IMR-90 (cell line): Measurements from ENCODE around the gene DNAJB5. TPM values are rescaled to one million over a fixed set of nuclear protein-coding genes. Genes with fewer than 3 reads are reported as not detected.

ENCODE experiments used
- ATAC-seq: fragments of 200-7000 bp; cut with Tn5 transposase; 2 replicates; pipeline ENCODE4 v1.9.1; 2020; ENCODE audit warnings: low read depth, mild to moderate bottlenecking, moderate library complexity
- BruUV-seq: library from RNA; stranded (reverse); fragments of 400-500 nt; replicated peaks from 2 replicates; lab custom pipeline; 2021; lab: Mats Ljungman, UMichigan
- CTCF ChIA-PET: fragments of 300-600 bp; formaldehyde crosslinking; extraction: SDS; loops from one replicate; lab custom pipeline; 2021; ENCODE audit warnings: antibody characterized with exemption; lab: Yijun Ruan, JAX
- POLR2A ChIA-PET: fragments of 300-600 bp; sonication (Branson Sonifier 250); formaldehyde crosslinking; loops from one replicate; lab custom pipeline; 2022; ENCODE audit warnings: antibody characterized with exemption; ENCODE audit not compliant: unreplicated experiment; lab: Charles Lee
- DNase-seq: peaks from one replicate; pipeline ENCODE4 v3.0.0; 2013
- H2AFZ ChIP-seq: replicated peaks from 2 replicates; pipeline ENCODE3; 2013; ENCODE audit warnings: low read length, mild to moderate bottlenecking; ENCODE audit not compliant: poor library complexity
- H2AK5ac ChIP-seq: 2 replicates; pipeline ENCODE4 v1.6.1; 2013; ENCODE audit warnings: low read depth, low read length, inconsistent platforms
- H2AK9ac ChIP-seq: replicated peaks from 2 replicates; pipeline ENCODE3; 2013; ENCODE audit warnings: mild to moderate bottlenecking, low read depth, low read length, moderate library complexity; ENCODE audit not compliant: poor library complexity
- H2BK120ac ChIP-seq: 2 replicates; pipeline ENCODE4 v1.6.1; 2013; ENCODE audit warnings: low read depth, low read length, inconsistent platforms
- H2BK15ac ChIP-seq: 3 replicates; pipeline ENCODE4 v1.6.1; 2013; ENCODE audit warnings: low read depth, low read length, inconsistent platforms
- H2BK20ac ChIP-seq: 2 replicates; pipeline ENCODE4 v1.6.1; 2013; ENCODE audit warnings: low read depth, mild to moderate bottlenecking, inconsistent platforms, low read length, moderate library complexity
- H2BK5ac ChIP-seq: 2 replicates; pipeline ENCODE4 v1.6.1; 2013; ENCODE audit warnings: mild to moderate bottlenecking, low read depth, low read length, inconsistent platforms; ENCODE audit not compliant: poor library complexity, severe bottlenecking
- H3K14ac ChIP-seq: replicated peaks from 2 replicates; pipeline ENCODE4 v1.6.1; 2013; ENCODE audit warnings: low read depth, low read length, inconsistent platforms
- H3K18ac ChIP-seq: 2 replicates; pipeline ENCODE4 v1.6.1; 2013; ENCODE audit warnings: low read depth, low read length, control low read depth
- H3K23ac ChIP-seq: 2 replicates; pipeline ENCODE4 v1.6.1; 2013; ENCODE audit warnings: low read depth, low read length, inconsistent platforms
- H3K27ac ChIP-seq: 2 replicates; pipeline ENCODE4 v1.5.1; 2013; ENCODE audit warnings: mild to moderate bottlenecking, control low read depth, low read length; ENCODE audit not compliant: insufficient read depth
- H3K27me3 ChIP-seq: 2 replicates; pipeline ENCODE4 v1.6.1; 2013; ENCODE audit warnings: low read length; ENCODE audit not compliant: control insufficient read depth, insufficient read depth
- H3K36me3 ChIP-seq: 2 replicates; pipeline ENCODE4 v1.6.1; 2013; ENCODE audit warnings: low read length, mixed read lengths; ENCODE audit not compliant: control insufficient read depth, insufficient read depth
- H3K4ac ChIP-seq: 2 replicates; pipeline ENCODE4 v1.6.1; 2013; ENCODE audit warnings: low read depth, low read length, inconsistent platforms
- H3K4me1 ChIP-seq: 2 replicates; pipeline ENCODE4 v1.6.1; 2013; ENCODE audit warnings: low read length, mixed read lengths; ENCODE audit not compliant: control insufficient read depth, insufficient read depth
- H3K4me2 ChIP-seq: 2 replicates; pipeline ENCODE4 v1.6.1; 2013; ENCODE audit warnings: low read depth, mild to moderate bottlenecking, control low read depth, low read length, moderate library complexity
- H3K4me3 ChIP-seq: 2 replicates; pipeline ENCODE4 v1.5.1; 2013; ENCODE audit warnings: low read depth, mild to moderate bottlenecking, control low read depth, low read length, moderate library complexity; ENCODE audit not compliant: insufficient read depth
- H3K56ac ChIP-seq: 2 replicates; pipeline ENCODE4 v1.6.1; 2013; ENCODE audit warnings: low read length, inconsistent platforms; ENCODE audit not compliant: insufficient read depth; ENCODE audit errors: extremely low read depth
- H3K79me1 ChIP-seq, 2 experiments: 2 replicates each; pipeline ENCODE4 v1.6.1; 2013; ENCODE audit warnings: low read length in 2 of 2, inconsistent platforms in 1 of 2, low read depth in 1 of 2
- H3K9ac ChIP-seq: 2 replicates; pipeline ENCODE4 v1.6.1; 2013; ENCODE audit warnings: low read depth, low read length, control low read depth
- H3K9me1 ChIP-seq: 2 replicates; pipeline ENCODE4 v1.6.1; 2013; ENCODE audit warnings: low read length, inconsistent platforms; ENCODE audit not compliant: insufficient read depth
- H3K9me3 ChIP-seq: 2 replicates; pipeline ENCODE4 v1.6.1; 2013; ENCODE audit warnings: low read length; ENCODE audit not compliant: control insufficient read depth, insufficient read depth
- H4K20me1 ChIP-seq: 2 replicates; pipeline ENCODE4 v1.6.1; 2013; ENCODE audit warnings: low read length, inconsistent platforms; ENCODE audit not compliant: insufficient read depth
- H4K5ac ChIP-seq: 2 replicates; pipeline ENCODE4 v1.6.1; 2013; ENCODE audit warnings: mild to moderate bottlenecking, low read depth, low read length, control low read depth
- H4K8ac ChIP-seq, 2 experiments: 2 replicates each; pipeline ENCODE4 v1.6.1; 2013; ENCODE audit warnings: low read depth in 2 of 2, low read length in 2 of 2, control low read depth in 1 of 2, inconsistent platforms in 1 of 2
- H4K91ac ChIP-seq: 2 replicates; pipeline ENCODE4 v1.6.1; 2013; ENCODE audit warnings: low read depth, low read length, inconsistent platforms; ENCODE audit not compliant: insufficient read depth
- BHLHE40 ChIP-seq: fragments of 150-350 bp; IDR thresholded peaks from 2 replicates; pipeline ENCODE4 v1.6.1; 2016; ENCODE audit warnings: mild to moderate bottlenecking, low read depth, low read length
- CEBPB ChIP-seq: IDR thresholded peaks from 2 replicates; pipeline ENCODE4 v1.6.1; 2012; ENCODE audit warnings: low read depth, low read length, improper control_type of control experiment
- CHD1 ChIP-seq: IDR thresholded peaks from 2 replicates; pipeline ENCODE4 v1.6.1; 2012; ENCODE audit warnings: low read depth, low read length, improper control_type of control experiment
- FOS ChIP-seq: fragments of 150-350 bp; IDR thresholded peaks from 2 replicates; pipeline ENCODE4 v1.6.1; 2016; ENCODE audit warnings: low read depth, low read length
- MAFK ChIP-seq: IDR thresholded peaks from 2 replicates; pipeline ENCODE4 v1.6.1; 2012; ENCODE audit warnings: low read depth, low read length, improper control_type of control experiment
- MAZ ChIP-seq: IDR thresholded peaks from 2 replicates; pipeline ENCODE4 v1.6.1; 2012; ENCODE audit warnings: low read depth, mild to moderate bottlenecking, low read length, improper control_type of control experiment, moderate library complexity, borderline replicate concordance
- NFE2L2 ChIP-seq: fragments of 150-350 bp; IDR thresholded peaks from 2 replicates; pipeline ENCODE4 v1.6.1; 2016; ENCODE audit warnings: low read depth, mild to moderate bottlenecking, low read length
- POLR2A ChIP-seq: IDR thresholded peaks from 2 replicates; pipeline ENCODE4 v1.6.1; 2012; ENCODE audit warnings: mild to moderate bottlenecking, low read depth, low read length
- RAD21 ChIP-seq: IDR thresholded peaks from 2 replicates; pipeline ENCODE4 v1.6.1; 2012; ENCODE audit warnings: low read length, improper control_type of control experiment
- RCOR1 ChIP-seq: IDR thresholded peaks from 2 replicates; pipeline ENCODE4 v1.6.1; 2012; ENCODE audit warnings: mild to moderate bottlenecking, low read length, improper control_type of control experiment; ENCODE audit not compliant: insufficient replicate concordance
- RFX5 ChIP-seq: IDR thresholded peaks from 2 replicates; pipeline ENCODE4 v1.8.0; 2012; ENCODE audit warnings: low read depth, mild to moderate bottlenecking, low read length, moderate library complexity
- SMC3 ChIP-seq: fragments of 150-350 bp; IDR thresholded peaks from 2 replicates; pipeline ENCODE4 v1.6.1; 2016; ENCODE audit warnings: low read depth, mild to moderate bottlenecking, antibody characterized with exemption, low read length, moderate library complexity
- WGBS, 2 experiments: methylation state at CpG; one replicate each; pipeline versions ENCODE4 v1.1.5 to v1.1.7; 2013; ENCODE audit warnings: missing lambda C conversion rate in 2 of 2; ENCODE audit not compliant: insufficient read length in 1 of 2; ENCODE audit errors: extremely low coverage in 2 of 2; 5-methylcytosine and 5-hydroxymethylcytosine counted together
- dilution Hi-C: fragments of 300-500 bp; cut with HindIII; formaldehyde crosslinking; loops from one replicate; pipeline ENCODE4 v1.14.3; 2018; ENCODE audit warnings: low sequenced_read_pairs; ENCODE audit not compliant: unreplicated experiment
- in situ Hi-C: fragments of 300-500 bp; cut with MboI; formaldehyde crosslinking; loops from 3 replicates; pipeline ENCODE4 v1.14.3; 2019; ENCODE audit warnings: low sequenced_read_pairs, inconsistent platforms, mixed read lengths
- intact Hi-C: fragments of 100-400 bp; cut with micrococcal nuclease; formaldehyde crosslinking; loops from 2 replicates; pipeline ENCODE4 v1.10.0; 2022
- polyA plus RNA-seq, 3 experiments: library from polyadenylated mRNA; depleted of rRNA; stranded (reverse); fragments of >200 nt; gene quantifications; 2 replicates each; pipeline ENCODE4 v1.2.3, GENCODE V29; 2012; ENCODE audit warnings: low replicate concordance in 1 of 3
- total RNA-seq: library from RNA; depleted of rRNA; stranded (reverse); fragments of >200 nt; gene quantifications from 2 replicates; pipeline ENCODE4 v1.2.3, GENCODE V29; 2012
- TF ChIP-seq, protein P1 (sequence below): conservative IDR thresholded peaks from 2 replicates; pipeline ENCODE4 v1.5.1; 2012; ENCODE audit warnings: mild to moderate bottlenecking, low read depth, low read length, improper control_type of control experiment
- TF ChIP-seq, protein P2 (sequence below): fragments of 150-350 bp; IDR thresholded peaks from 2 replicates; pipeline ENCODE4 v1.6.1; 2016; ENCODE audit warnings: low read depth, mild to moderate bottlenecking, low read length, moderate library complexity, borderline replicate concordance
- TF ChIP-seq, protein P3 (sequence below): fragments of 150-350 bp; IDR thresholded peaks from 2 replicates; pipeline ENCODE4 v1.6.1; 2017; ENCODE audit warnings: mild to moderate bottlenecking, antibody characterized with exemption, low read length, low read depth

DNAJB5 gene
- total and polyA plus RNA-seq, 2 of the 4 experiments (the other 2 are of a cell fraction), result 11.4 to 14.9 TPM

DNA sequence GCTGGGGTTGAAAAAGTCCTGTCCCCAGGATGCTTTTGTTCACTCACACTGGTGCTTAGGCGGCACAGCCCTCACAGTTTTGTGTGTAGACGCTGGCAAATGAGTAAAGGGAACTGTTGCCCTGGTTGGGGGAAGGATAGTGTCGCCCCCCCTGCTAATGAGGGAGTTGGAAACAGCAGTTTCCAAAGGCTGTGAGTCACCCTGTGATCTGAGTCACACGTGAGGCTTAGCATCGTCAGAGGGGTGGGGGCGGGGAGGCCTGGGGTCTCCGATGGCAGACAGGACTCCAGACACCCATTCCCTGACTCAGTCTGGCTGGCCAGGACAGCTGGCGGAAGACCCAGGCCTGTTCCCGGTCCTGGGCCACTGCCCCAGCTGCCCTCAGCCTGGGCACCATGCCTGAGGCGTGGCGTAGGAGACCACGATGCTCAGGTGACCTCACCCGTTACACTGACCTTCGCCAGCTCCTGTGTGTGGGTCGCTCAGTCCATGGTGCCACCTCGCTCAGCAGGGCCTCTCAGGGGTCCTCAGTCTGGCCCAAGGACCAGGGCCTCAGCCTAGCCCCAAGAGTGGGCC lies 2.9 kb downstream of the DNAJB5 start:
- peak overlapping the region; percentile 97 for H2AK5ac ChIP-seq
- no peaks in the 10 kb centered on the region for H3K27me3 ChIP-seq
- intact Hi-C loops, result no loop called here
- 50% methylated on average over 10 of the region's 16 CpGs; no CpG with 5 or more reads in 1 of the 2 experiments for WGBS, 2 experiments
- peak overlapping the region; percentile 91 for H2BK20ac ChIP-seq
- BruUV-seq, result no TSS peak
- H2BK15ac ChIP-seq, result peak overlapping the region; percentile 93; the same call in 2 of the 3 replicates
- peak overlapping the region; percentile 82 for H2AFZ ChIP-seq
- H4K5ac ChIP-seq, result peak overlapping the region; percentile 70
- peak overlapping the region; percentile 79; the same call in 1 of the 2 replicates for H3K23ac ChIP-seq
- no peak overlapping the region for H3K4me3 ChIP-seq
- ChIA-PET POLR2A (interaction anchor here (0.9 kb wide), 1 partner anchor 104 kb away, joined by 4 read pairs; the partner anchor contains the start of gene PIGO), CTCF (interaction anchor here (0.6 kb wide), 1 partner anchor 59 kb away, joined by 3 read pairs; no protein-coding TSS in a partner anchor)
- H4K8ac ChIP-seq, result peak overlapping the region; percentile 70 to 85
- in situ Hi-C loops, result no loop called here
- peaks cover 11 to 64% of the 10 kb centered on the region in 2 experiments for H3K79me1 ChIP-seq
- peak overlapping the region; percentile 65 for H3K56ac ChIP-seq
- H3K4ac ChIP-seq, result peak overlapping the region; percentile 94
- H4K91ac ChIP-seq, result peak overlapping the region; percentile 90
- dilution Hi-C loops, result no loop called here
- ATAC-seq (peak; percentile 12), DNase-seq (peak; percentile 94)
- peak overlapping the region; percentile 87 for H2BK120ac ChIP-seq
- H3K9me3 ChIP-seq, result no peaks in the 10 kb centered on the region
- H2AK9ac ChIP-seq, result peak overlapping the region; percentile 94
- H3K27ac ChIP-seq, result peak overlapping the region; percentile 84
- peaks cover 41% of the 10 kb centered on the region for H3K9me1 ChIP-seq
- H3K18ac ChIP-seq, result peak overlapping the region; percentile 70
- H3K14ac ChIP-seq, result peak overlapping the region; percentile 88
- H3K36me3 ChIP-seq, result peaks cover 14% of the 10 kb centered on the region
- peak overlapping the region; percentile 55 for H3K4me2 ChIP-seq
- no peak overlapping the region for H3K9ac ChIP-seq
- H4K20me1 ChIP-seq, result no peaks in the 10 kb centered on the region
- peaks cover 44% of the 10 kb centered on the region for H3K4me1 ChIP-seq
- peak overlapping the region; percentile 95 for H2BK5ac ChIP-seq
- TF ChIP-seq RFX5 (no peak), MAFK (no peak), CHD1 (no peak), FOS (peak; percentile 99), CEBPB (peak; percentile 28; the same call in 1 of the 2 replicates), RCOR1 (peak; percentile 63), RAD21 (no peak), POLR2A (peak; percentile 59), SMC3 (no peak), MAZ (peak; percentile 78; the same call in 1 of the 2 replicates), BHLHE40 (peak; percentile 93), NFE2L2 (peak; percentile 43; the same call in 1 of the 2 replicates)
- TF ChIP-seq, protein P1, sequence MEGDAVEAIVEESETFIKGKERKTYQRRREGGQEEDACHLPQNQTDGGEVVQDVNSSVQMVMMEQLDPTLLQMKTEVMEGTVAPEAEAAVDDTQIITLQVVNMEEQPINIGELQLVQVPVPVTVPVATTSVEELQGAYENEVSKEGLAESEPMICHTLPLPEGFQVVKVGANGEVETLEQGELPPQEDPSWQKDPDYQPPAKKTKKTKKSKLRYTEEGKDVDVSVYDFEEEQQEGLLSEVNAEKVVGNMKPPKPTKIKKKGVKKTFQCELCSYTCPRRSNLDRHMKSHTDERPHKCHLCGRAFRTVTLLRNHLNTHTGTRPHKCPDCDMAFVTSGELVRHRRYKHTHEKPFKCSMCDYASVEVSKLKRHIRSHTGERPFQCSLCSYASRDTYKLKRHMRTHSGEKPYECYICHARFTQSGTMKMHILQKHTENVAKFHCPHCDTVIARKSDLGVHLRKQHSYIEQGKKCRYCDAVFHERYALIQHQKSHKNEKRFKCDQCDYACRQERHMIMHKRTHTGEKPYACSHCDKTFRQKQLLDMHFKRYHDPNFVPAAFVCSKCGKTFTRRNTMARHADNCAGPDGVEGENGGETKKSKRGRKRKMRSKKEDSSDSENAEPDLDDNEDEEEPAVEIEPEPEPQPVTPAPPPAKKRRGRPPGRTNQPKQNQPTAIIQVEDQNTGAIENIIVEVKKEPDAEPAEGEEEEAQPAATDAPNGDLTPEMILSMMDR, result no peak
- TF ChIP-seq, protein P2, sequence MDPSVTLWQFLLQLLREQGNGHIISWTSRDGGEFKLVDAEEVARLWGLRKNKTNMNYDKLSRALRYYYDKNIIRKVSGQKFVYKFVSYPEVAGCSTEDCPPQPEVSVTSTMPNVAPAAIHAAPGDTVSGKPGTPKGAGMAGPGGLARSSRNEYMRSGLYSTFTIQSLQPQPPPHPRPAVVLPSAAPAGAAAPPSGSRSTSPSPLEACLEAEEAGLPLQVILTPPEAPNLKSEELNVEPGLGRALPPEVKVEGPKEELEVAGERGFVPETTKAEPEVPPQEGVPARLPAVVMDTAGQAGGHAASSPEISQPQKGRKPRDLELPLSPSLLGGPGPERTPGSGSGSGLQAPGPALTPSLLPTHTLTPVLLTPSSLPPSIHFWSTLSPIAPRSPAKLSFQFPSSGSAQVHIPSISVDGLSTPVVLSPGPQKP, result no peak
- TF ChIP-seq, protein P3, sequence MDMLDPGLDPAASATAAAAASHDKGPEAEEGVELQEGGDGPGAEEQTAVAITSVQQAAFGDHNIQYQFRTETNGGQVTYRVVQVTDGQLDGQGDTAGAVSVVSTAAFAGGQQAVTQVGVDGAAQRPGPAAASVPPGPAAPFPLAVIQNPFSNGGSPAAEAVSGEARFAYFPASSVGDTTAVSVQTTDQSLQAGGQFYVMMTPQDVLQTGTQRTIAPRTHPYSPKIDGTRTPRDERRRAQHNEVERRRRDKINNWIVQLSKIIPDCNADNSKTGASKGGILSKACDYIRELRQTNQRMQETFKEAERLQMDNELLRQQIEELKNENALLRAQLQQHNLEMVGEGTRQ, result peak; percentile 73
